ENCODE measurements around the gene SDHAF3.
A peak's percentile ranks its signal among the peaks of the same experiment; 100 is the strongest.
"Not testable (repeated sequence)": the region's sequence is repeated elsewhere in the genome, so short reads cannot be mapped to it uniquely, and the experiment has no call there.

Gene SDHAF3

GRCh38 chr7:97117372-97118188 is at the start of gene SDHAF3:
Gene SDHAF3, plus strand, starts transcription at chr7:97117698. Its CDS starts 26 bp downstream, at chr7:97117724.
- peak; percentile 98 for DNase-seq (ENCODE audit: low spot score)

GRCh38 chr7:97072025-97072424 is 45.5 kb upstream of the SDHAF3 start:
- DNase-seq (ENCODE audit: low spot score): not testable (repeated sequence)

GRCh38 chr7:97075928-97076327 is 41.6 kb upstream of the SDHAF3 start:
- DNase-seq (ENCODE audit: low spot score): no peak

GRCh38 chr7:97078023-97078969 is 39.2 kb upstream of the SDHAF3 start:
- DNase-seq (ENCODE audit: low spot score): no peak

GRCh38 chr7:97079300-97079699 is 38.2 kb upstream of the SDHAF3 start:
- DNase-seq (ENCODE audit: low spot score): no peak

- DNase-seq (ENCODE audit: low spot score): no peak
These were observed 35.8 kb upstream of the SDHAF3 start for GRCh38 chr7:97081521-97082300.

GRCh38 chr7:97088364-97088763 is 29.1 kb upstream of the SDHAF3 start:
- no peak for DNase-seq (ENCODE audit: low spot score)

- no peak for DNase-seq (ENCODE audit: low spot score)
These were observed 27.7 kb upstream of the SDHAF3 start for GRCh38 chr7:97089771-97090170.

GRCh38 chr7:97090761-97091353 is 26.6 kb upstream of the SDHAF3 start:
- DNase-seq (ENCODE audit: low spot score): no peak

GRCh38 chr7:97094284-97094930 is 23.1 kb upstream of the SDHAF3 start:
- DNase-seq (ENCODE audit: low spot score): no peak

- DNase-seq (ENCODE audit: low spot score): no peak
These were observed 21.5 kb upstream of the SDHAF3 start for GRCh38 chr7:97096037-97096436.

- no peak for DNase-seq (ENCODE audit: low spot score)
These were observed 20.8 kb upstream of the SDHAF3 start for GRCh38 chr7:97096661-97097060.

- peak; percentile 60 for DNase-seq (ENCODE audit: low spot score)
These were observed 12.7 kb upstream of the SDHAF3 start for GRCh38 chr7:97104719-97105238.

GRCh38 chr7:97107192-97107800 is 10.2 kb upstream of the SDHAF3 start:
- no peak for DNase-seq (ENCODE audit: low spot score)

- DNase-seq (ENCODE audit: low spot score): no peak
These were observed 1.2 kb upstream of the SDHAF3 start for GRCh38 chr7:97116308-97116707.

- no peak for DNase-seq (ENCODE audit: low spot score)
These were observed 495 bp upstream of the SDHAF3 start for GRCh38 chr7:97117035-97117371.

- DNase-seq (ENCODE audit: low spot score): no peak
These were observed 914 bp downstream of the SDHAF3 start for GRCh38 chr7:97118306-97118917.

- DNase-seq (ENCODE audit: low spot score): no peak
These were observed 2.2 kb downstream of the SDHAF3 start for GRCh38 chr7:97119747-97120146.

GRCh38 chr7:97120713-97121457 is 3.4 kb downstream of the SDHAF3 start:
- DNase-seq (ENCODE audit: low spot score): no peak

All from CD4-positive, alpha-beta T cell treated with Interleukin-15 for 4 hours (primary cell).